ENCODE data around the gene TSC2.

Gene TSC2

DNA sequence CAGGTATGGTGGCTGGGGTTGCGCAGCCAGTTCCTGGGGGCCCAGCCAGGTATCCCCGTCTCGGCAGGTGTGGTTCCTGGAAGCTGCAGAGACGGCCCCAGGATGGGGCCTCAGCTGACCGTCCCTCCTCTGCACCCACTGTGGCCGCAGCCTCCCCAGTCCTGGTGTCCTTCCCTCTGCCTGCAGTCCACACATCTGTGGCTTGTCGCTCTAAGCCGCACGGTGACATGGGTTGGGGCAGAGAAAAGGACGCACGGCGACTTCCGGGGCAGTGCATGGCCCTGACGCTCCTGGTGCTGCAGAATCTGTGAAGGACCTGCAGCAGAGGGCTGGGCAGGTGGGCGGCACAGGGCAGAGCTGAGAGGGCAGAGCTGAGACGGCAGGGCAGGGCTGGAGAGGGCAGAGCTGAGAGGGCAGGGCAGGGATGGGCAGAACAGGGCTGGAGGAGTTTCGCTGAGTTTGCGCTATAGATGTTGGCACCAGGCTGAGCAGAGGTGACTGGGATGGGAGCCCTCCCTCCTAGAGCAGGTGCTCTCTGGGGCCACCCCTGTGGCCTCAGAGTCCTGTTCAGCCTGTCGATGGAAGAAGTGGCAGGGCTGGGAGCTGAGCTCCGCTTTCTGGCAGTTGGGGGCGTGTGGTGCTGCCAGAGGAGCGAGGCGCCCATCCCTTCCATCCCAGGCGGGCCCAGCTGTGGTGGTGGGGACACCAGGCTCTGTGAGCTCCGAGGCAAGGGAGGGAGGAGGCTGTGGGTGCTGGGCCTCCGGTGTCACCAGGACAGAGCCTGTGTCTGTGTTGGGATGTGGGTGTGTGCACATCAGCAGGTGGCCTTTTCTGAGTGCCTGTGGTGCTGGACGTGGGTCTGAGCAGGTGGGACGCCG lies 23.0 kb downstream of the TSC2 start:
- DNase-seq (ENCODE audit: low read depth in 2 of 2), result no peak

DNA sequence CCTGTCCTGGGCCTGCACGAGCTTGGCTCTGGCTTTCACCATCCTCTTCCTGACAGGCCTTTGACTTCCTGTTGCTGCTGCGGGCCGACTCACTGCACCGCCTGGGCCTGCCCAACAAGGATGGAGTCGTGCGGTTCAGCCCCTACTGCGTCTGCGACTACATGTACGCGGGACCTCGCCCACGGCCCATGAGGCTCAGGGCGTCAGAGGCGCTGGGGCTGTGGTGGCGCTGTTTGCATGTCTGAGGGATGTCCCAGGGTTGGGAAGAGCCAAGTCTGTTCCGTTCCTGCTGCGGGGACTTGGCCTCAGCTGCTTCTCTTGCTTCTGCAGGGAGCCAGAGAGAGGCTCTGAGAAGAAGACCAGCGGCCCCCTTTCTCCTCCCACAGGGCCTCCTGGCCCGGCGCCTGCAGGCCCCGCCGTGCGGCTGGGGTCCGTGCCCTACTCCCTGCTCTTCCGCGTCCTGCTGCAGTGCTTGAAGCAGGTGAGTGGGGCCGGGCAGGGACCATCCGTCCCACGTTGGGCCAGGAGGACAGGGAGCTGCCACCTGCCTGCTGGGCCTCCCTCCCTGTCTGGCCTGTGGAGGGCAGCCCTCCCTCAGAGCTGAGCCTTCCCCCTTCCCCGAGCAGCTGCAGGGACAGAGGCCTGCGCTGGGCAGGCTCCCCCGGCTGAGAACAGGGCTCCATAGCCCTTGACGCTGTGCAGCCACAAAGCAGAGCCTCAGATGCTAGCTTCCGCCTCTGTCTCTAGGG lies 23.8 kb downstream of the TSC2 start:
- DNase-seq (ENCODE audit: low read depth in 2 of 2), result no peak

DNA sequence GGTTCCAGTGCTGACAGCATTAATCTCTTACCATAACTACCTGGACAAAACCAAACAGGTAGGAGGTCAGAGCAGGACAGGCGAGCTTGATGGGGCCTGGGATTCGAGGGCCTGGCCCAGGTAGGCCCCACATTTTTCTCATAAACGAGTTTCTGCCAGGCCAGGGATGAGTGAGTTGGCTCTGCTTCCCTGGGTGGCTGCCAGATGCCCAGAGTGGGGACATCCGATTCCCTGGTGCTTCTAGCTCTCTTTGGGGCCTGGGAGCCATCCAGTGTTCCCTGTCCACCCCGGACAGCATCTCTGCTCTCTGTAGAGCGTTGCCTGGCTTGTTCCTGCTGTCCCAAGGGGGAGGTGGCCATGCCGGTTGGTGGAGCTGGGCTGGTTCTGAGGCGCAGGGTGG lies 25.1 kb downstream of the TSC2 start:
- no peak for DNase-seq (ENCODE audit: low read depth in 2 of 2)

DNA sequence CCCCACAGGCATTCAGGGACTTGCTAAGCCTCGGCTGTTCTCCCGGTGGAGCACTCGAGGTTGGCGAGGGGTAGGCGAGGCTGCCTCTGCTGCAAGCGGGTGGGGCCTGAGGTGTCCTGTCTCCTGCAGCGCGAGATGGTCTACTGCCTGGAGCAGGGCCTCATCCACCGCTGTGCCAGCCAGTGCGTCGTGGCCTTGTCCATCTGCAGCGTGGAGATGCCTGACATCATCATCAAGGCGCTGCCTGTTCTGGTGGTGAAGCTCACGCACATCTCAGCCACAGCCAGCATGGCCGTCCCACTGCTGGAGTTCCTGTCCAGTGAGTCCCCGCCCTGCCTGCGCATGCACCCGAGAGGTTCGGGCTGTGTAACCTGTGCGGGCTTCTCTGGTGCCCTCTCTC lies 26.3 kb downstream of the TSC2 start:
- no peak for DNase-seq (ENCODE audit: low read depth in 2 of 2)

DNA sequence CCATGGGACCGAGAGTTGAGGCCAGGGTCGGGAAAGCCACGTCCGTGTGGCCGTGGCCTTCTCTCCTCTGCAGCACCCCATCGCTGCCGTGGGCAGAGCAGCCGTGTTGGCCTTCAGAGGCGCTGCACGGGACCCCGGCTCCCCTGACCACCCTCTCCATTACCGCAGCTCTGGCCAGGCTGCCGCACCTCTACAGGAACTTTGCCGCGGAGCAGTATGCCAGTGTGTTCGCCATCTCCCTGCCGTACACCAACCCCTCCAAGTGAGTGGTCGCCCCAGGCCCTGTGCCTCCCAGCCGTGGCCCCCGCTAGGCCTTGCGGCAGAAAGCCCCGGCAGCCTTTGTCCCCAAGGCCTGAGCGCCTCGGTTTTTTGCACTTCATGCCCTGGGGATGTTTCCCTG lies 27.8 kb downstream of the TSC2 start:
- DNase-seq (ENCODE audit: low read depth in 2 of 2), result no peak

DNA sequence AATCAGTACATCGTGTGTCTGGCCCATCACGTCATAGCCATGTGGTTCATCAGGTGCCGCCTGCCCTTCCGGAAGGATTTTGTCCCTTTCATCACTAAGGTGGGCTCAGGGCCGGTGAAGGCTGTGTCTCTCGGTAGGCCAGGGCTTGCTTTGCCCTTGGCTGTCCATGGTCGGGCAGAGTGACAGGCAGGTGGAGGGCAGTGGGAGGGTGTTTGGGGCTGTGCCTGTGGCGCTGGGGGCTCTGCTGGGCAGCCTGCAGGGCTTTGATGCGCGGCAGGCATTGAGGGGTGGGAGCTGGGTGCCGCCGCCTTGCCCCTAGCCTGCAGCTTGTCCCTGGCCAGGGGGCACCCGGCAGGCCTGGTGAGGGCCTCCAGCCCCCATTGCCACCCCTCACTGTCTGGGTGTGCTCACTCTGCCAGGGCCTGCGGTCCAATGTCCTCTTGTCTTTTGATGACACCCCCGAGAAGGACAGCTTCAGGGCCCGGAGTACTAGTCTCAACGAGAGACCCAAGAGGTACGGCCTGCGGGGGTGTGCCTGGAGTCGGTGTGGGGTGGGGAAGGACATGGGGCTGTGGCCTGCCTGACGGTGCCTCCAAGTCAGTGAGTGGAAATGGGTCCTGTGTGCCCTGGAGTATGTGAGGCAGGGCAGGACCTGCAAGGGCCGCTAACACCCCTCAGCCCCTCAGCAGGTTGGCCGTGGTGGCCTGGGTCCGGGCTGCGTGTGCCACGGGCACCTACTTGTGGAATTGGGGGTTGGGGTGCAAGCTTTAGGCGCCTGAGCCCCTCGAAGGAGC lies 28.5 kb downstream of the TSC2 start:
- no peak for DNase-seq (ENCODE audit: low read depth in 2 of 2)

DNA sequence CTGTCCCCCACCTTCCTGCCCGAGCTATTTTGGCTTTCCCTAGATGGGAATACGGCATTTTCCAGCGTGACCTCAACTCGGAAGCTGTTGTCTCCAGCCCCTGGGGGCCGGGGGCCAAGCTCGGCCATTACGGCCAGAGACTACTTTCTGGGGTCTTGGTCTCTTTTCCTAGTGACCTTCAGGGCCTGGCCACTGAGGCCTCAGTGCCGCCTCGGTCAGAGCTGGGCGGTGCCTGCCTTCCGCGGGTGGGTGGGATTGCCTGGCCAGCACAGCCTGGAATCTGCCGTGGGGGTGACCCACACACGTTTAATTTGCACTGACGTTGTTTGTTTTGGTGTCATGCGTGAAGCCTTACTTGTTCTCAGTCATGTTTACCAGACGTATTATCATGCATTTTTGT lies 29.2 kb downstream of the TSC2 start:
- no peak for DNase-seq (ENCODE audit: low read depth in 2 of 2)

DNA sequence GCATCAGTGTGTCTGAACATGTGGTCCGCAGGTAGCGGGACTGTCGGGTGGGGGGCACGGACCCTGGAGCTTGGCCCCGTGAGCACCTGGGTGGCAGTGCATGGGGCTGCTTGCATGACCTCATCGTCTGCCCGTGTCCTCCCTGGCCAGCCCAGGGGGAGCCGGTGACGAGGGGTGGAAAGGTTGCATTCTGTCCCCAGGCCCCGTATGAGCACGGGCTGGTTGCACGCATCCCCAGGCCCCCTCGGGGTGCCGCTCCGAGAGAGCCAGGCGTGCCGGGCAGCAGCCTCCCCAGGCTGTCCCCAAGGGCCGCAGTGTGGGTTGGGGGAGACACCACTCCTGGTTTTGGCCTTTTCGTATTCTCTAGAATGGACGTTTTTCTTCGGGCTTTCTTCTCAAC lies 29.9 kb downstream of the TSC2 start:
- DNase-seq (ENCODE audit: low read depth in 2 of 2), result no peak

DNA sequence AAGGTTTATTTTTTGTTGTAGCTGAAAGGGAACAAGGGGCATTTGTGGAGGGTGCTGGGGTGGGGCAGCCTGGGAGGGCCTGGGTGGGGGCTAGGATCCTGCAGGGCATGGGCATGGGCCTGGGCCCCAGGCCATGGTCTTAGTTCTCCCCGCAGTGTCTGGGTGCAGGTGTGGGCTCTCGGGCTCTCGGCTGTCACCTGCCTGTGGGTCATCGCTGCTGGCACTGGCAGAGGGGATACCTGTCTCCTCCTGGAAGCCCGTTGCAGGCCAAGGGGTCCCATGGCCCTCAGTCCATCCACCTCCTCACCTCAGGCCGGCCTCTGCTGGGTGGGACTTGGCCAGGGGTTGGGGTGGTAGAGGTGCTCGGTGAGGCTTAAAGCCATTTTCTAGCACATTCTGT lies 30.3 kb downstream of the TSC2 start:
- DNase-seq (ENCODE audit: low read depth in 2 of 2), result no peak

DNA sequence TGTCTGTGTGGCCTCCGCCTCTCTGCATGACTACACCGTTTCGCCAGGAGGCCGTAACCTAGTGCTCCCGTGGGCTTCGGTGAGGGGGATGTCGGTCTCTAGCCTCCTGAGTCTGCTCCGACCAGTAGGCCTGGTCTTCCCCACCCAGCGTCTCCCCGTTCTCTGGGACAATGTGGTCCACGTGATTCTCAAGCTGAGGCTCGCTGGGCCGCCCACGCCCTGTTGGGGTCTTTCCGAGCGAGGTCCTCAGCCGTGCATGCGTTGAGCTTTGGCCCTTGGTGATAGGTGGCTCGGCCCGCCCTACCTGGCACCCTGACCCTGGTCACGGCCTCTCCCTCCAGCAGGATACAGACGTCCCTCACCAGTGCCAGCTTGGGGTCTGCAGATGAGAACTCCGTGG lies 30.9 kb downstream of the TSC2 start:
- DNase-seq (ENCODE audit: low read depth in 2 of 2), result no peak

DNA sequence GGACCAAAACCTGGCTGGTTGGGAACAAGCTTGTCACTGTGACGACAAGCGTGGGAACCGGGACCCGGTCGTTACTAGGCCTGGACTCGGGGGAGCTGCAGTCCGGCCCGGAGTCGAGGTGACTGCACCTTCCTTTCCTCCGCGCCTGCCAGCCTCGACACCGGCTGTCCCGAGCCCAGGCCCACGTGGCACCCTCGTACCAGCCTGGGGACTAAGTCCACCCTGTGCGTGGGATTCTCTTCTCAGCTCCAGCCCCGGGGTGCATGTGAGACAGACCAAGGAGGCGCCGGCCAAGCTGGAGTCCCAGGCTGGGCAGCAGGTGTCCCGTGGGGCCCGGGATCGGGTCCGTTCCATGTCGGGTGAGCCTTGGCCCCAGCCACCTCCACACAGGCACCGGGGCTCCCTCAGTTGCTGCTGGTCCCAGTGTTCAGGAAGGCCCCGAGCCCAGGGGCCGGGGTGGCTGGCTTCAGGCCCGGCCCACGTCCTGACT lies 31.6 kb downstream of the TSC2 start:
- DNase-seq (ENCODE audit: low read depth in 2 of 2), result no peak

DNA sequence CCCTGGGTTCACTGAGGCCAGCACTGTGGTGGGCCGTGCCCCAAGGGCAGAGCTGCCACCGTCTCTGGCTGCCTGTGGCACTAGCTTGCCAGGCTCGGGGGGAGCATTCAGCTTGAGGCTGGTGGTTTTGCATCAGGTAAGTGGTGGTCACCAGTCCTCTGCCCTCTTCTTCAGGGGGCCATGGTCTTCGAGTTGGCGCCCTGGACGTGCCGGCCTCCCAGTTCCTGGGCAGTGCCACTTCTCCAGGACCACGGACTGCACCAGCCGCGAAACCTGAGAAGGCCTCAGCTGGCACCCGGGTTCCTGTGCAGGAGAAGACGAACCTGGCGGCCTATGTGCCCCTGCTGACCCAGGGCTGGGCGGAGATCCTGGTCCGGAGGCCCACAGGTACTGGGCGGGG lies 32.2 kb downstream of the TSC2 start:
- no peak for DNase-seq (ENCODE audit: low read depth in 2 of 2)

DNA sequence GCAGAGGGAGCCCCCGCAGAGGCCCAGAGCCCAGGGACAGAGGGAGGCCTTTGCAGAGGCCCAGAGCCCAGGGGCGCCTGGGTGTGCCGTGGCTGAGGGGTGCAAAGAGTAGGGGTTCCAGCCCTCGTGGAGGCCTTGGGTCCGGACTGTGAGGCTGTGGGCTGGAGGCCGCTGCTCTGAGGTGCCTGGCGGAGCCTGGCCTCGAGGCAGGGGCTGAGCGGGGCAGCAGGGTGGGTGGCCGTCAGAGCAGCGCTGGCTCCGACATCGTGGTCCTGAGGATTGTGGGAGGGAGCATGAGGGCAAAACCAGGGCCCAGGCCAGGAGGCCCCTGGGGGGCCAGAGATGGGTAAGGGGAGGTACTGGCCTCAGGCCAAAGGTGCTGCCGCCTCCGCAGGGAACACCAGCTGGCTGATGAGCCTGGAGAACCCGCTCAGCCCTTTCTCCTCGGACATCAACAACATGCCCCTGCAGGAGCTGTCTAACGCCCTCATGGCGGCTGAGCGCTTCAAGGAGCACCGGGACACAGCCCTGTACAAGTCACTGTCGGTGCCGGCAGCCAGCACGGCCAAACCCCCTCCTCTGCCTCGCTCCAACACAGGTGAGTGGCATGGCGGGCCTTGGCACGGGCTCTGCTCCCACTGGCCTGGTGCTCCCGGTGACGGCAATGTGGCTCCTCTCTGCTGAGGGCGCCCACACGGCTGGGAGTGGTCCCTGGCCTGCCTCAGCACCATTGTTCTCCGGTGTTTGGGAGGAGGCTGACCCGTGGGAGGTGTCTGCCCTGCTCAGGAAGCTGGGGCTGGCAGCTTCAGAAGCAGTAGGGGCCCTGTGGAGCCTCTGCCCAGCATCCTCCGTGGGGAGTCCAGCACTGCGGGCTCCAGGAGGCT lies 33.7 kb downstream of the TSC2 start:
- DNase-seq (ENCODE audit: low read depth in 2 of 2), result no peak

DNA sequence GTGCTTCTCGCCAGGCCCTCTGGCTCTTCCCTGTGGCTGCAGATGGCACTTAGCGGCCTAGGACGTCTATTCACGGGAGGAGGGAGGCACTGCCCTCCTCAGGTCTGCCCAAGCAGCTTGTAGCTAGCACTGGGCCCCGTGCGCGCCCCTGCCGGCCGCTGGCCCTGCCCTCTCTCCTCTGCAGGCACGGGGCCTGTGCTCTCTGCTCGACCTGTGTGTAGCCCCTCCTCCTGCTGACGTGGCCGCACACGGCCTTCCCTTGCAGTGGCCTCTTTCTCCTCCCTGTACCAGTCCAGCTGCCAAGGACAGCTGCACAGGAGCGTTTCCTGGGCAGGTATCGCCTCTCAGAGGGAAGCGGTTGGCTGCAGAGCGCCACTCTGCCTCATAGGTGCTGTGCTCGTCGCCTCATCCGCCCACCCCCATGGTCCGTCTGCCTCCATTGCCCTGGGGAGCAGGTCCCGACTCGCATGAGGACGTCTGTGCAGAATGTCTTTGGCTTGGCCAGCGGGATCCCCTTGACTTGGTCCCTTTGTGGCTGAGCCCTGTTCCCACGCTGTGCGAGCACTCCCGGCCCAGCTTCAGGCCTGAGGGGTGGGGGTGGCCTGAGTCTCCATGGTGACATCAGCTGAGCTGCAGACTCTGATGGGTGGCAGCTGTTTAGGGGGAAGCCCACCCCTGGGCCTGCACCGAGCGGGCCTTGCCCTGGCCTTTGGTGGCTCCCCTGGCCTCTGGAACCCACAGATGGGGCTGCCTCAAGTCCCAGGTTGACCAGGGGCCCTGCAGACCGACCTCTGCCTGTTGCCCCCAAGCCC lies 34.6 kb downstream of the TSC2 start:
- DNase-seq (ENCODE audit: low read depth in 2 of 2), result no peak

DNA sequence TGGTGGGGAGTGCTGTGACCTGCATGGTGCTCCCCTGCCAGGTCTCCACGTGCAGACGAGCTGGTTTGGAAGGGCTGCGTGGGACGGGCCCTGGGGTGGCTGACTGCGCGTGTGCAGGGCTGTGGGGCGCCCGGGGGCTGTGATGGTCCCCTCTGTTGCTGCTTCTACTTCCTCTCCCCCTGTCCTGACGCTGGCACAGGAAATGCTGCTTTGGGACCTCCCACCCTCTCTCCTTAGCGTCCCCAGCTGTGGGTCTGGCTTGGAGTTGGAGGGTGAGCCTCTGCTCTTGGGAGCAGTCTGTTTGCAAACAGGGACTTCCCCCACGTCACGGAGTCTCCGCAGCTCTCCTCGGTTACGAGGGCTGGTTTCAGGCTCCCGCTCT lies 35.2 kb downstream of the TSC2 start:
- DNase-seq (ENCODE audit: low read depth in 2 of 2), result no peak

DNA sequence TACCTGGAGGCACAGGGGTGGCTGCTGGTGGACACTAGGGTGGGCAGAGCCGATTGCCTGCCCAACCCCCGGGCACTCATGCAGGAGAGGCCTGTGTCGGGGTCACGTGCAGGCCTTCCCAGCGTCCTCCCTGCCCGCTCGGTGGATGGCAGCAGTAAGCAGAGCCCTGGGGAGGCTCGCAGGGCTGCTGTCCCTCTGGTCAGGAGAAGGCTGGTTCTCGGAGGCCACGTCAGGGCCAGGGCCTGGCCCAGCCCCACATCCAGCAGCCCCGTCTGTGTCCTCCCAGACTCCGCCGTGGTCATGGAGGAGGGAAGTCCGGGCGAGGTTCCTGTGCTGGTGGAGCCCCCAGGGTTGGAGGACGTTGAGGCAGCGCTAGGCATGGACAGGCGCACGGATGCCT lies 35.6 kb downstream of the TSC2 start:
- DNase-seq (ENCODE audit: low read depth in 2 of 2), result no peak

DNA sequence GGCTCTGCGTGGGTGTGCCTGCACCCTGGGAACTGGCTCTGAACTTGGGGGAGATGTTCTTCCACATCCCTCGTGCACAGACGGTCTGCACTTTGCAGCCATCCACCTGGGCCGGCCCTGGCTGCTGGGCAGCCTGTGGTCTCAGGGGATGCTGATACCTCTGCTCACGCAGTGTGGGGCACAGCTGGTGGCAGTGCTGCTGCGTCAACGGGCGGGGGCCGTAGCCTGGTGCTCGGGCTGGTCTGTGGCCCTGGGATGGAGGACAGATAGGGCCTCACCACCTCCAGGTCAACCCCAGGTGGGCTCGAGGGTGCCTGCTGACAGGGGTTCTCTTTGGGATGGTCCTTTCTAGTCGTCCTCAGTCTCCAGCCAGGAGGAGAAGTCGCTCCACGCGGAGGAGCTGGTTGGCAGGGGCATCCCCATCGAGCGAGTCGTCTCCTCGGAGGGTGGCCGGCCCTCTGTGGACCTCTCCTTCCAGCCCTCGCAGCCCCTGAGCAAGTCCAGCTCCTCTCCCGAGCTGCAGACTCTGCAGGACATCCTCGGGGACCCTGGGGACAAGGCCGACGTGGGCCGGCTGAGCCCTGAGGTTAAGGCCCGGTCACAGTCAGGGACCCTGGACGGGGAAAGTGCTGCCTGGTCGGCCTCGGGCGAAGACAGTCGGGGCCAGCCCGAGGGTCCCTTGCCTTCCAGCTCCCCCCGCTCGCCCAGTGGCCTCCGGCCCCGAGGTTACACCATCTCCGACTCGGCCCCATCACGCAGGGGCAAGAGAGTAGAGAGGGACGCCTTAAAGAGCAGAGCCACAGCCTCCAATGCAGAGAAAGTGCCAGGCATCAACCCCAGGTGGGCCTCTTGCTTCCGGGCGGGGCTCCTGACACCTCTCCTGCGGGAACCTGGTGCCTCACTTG lies 36.3 kb downstream of the TSC2 start:
- DNase-seq (ENCODE audit: low read depth in 2 of 2), result no peak

DNA sequence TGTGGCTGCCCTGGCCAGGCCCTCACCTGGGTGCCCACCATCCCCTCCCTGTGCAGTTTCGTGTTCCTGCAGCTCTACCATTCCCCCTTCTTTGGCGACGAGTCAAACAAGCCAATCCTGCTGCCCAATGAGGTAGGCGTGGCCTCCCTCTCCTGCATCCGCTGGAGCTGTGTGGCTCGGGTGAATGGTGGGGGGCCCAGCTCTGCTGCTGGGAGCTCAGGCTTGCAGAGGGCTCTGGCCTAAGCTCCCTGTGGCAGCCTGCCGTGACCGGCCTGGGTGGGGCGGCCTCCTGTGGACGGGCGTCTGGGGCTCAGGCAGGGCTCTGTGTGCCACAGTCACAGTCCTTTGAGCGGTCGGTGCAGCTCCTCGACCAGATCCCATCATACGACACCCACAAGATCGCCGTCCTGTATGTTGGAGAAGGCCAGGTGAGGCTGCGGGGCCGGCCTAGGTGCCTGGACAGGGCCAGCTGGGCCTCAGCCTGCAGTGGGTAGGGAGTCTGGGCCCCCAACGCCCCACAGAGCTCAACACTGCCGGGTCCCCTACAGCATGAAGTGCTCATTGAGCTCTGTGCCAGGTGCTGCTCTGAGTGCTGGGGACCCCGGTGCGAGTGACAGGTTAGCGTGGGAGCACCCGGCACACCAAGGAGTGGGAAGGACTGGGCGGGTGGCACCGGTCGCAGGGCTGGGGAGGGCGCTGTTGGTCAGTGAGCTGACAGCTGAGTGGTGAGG lies 37.3 kb downstream of the TSC2 start:
- DNase-seq (ENCODE audit: low read depth in 2 of 2), result no peak

DNA sequence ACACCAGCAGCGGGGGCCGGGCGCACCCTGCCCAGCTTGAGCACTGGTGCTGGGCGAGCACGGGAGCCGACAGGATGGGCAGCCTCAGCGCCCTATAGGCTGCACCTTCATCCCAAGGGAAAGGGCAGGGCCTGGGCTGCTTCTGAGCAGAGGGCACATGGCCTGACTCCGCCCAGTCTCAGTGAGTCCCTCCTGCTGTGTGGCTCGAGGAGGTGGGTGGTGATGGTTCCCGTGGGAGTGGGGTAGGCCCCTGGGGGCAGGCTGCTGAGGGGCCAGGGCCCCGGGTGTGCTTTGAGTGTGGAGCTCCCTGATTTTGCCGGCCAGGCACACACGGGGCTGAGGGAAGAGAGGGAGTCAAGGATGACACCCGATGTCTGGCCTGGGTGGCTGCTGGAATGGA lies 37.9 kb downstream of the TSC2 start:
- DNase-seq (ENCODE audit: low read depth in 2 of 2), result no peak
